Measurements from ENCODE around the gene FBXO40. TPM values are rescaled to one million over a fixed set of nuclear protein-coding genes. Genes with fewer than 3 reads are reported as not detected.

The FBXO40 gene
- not detected in 2 replicates for total RNA-seq (ENCODE audit: low replicate concordance)

DNA sequence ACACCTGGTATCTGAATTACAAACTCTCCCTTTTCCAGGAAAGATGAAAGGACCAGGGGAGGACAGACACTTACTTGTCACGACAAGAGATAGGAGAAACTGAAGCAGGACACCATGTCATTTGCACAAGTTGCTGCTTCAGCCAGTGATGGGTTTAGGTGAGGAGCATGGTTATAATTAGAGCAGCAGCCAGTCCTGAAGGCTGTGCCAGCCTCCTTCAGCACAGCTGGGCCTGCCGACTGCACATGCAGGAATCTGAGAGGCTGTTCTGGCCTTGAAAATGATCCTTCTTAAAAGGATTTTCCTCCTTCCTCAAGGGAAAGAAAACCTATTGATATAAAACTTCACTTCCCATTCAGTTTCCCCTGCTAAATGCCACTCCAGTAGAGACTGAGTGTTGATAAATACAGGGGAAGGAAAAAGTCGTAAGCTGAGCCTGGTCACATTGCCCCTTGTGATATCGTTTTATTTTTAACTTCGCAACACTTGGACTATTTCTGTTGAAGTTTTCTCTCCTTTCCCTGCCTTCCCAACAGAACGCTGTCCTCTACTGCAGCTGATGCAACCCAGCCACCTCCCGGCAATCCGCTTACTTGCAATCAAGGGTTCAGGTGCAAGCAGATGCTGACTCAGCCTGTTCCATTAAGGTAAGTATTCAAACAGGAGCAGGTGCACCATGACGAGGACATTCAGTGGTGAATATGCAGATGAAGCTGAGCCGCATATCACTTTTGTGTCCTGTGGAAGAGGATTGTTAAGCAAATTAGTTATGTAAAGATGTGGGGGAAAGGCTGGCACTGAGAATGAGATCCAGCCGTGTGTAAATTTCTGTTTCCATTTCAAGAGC, at the start of gene FBXO40:
Gene FBXO40, plus strand, starts transcription at position 524 of the 847 bp plus-strand sequence. CDS start 27,197 bp downstream, outside the sequence.

GRCh38 chr3:121545574-121546455, 47.4 kb upstream of the FBXO40 start, which contains the start of gene POLQ:
Gene POLQ, minus strand, starts transcription at chr3:121545988. Its CDS starts 111 bp downstream, at chr3:121545877.

GRCh38 chr3:121567649-121568048, 25.5 kb upstream of the FBXO40 start, which contains the start of gene ARGFX:
Gene ARGFX, plus strand, starts transcription at chr3:121567949. Its CDS starts 2,765 bp downstream, at chr3:121570714.

GRCh38 chr3:121660356-121661171, 67.4 kb downstream of the FBXO40 start, which contains the start of gene HCLS1:
Gene HCLS1, minus strand, starts transcription at chr3:121660903. Its CDS starts 2,556 bp downstream, at chr3:121658347.

Other genes starting within 250 kb of the FBXO40 start
- gene POLQ, start 47.4 kb upstream of the FBXO40 start, total RNA-seq (ENCODE audit: low replicate concordance) = 0.70 and 2.7 TPM in 2 replicates
- gene ARGFX, start 25.4 kb upstream of the FBXO40 start, total RNA-seq (ENCODE audit: low replicate concordance) = not detected in 2 replicates
- gene HCLS1, start 67.5 kb downstream of the FBXO40 start, total RNA-seq (ENCODE audit: low replicate concordance) = 0.60 and 2.2 TPM in 2 replicates
- 28.7 and 53.1 TPM in 2 replicates for gene GOLGB1, start 156.4 kb downstream of the FBXO40 start, total RNA-seq (ENCODE audit: low replicate concordance)
- 13.3 and 14.3 TPM in 2 replicates for gene IQCB1, start 241.7 kb downstream of the FBXO40 start, total RNA-seq (ENCODE audit: low replicate concordance)
- 1.8 and 2.8 TPM in 2 replicates for gene EAF2, start 241.8 kb downstream of the FBXO40 start, total RNA-seq (ENCODE audit: low replicate concordance)

Measured in smooth muscle cell of the coronary artery (primary cell).